H9 (cell line): ENCODE results near the gene FRAT1. TPM values are rescaled to one million over a fixed set of nuclear protein-coding genes. Genes with fewer than 3 reads are reported as not detected.
A peak's percentile ranks its signal among the peaks of the same experiment; 100 is the strongest.

Experiments used
- DNase-seq: peaks from one replicate; pipeline ENCODE4 v3.0.0-alpha.2; 2017
- H2AFZ ChIP-seq: one replicate; pipeline ENCODE4 v1.6.1; 2013; ENCODE audit warnings: mild to moderate bottlenecking, low read length, control low read depth, moderate library complexity
- H2AK5ac ChIP-seq: 2 replicates; pipeline ENCODE4 v1.6.1; 2013; ENCODE audit warnings: low read length, control low read depth, mixed read lengths; ENCODE audit not compliant: insufficient read length
- H2BK120ac ChIP-seq: one replicate; pipeline ENCODE4 v1.6.1; 2013; ENCODE audit warnings: low read depth, mild to moderate bottlenecking, low read length, control low read depth, inconsistent platforms; ENCODE audit not compliant: poor library complexity, severe bottlenecking
- H2BK12ac ChIP-seq: 2 replicates; pipeline ENCODE4 v1.6.1; 2013; ENCODE audit warnings: low read length, control low read depth, mixed read lengths, low read depth; ENCODE audit not compliant: insufficient read length
- H2BK15ac ChIP-seq: 2 replicates; pipeline ENCODE4 v1.6.1; 2013; ENCODE audit warnings: low read depth, low read length, control low read depth
- H2BK20ac ChIP-seq: one replicate; pipeline ENCODE4 v1.6.1; 2013; ENCODE audit warnings: low read depth, mild to moderate bottlenecking, low read length, control low read depth, inconsistent platforms; ENCODE audit not compliant: poor library complexity, severe bottlenecking
- H2BK5ac ChIP-seq: 2 replicates; pipeline ENCODE4 v1.6.1; 2013; ENCODE audit warnings: low read length, control low read depth, mixed read lengths; ENCODE audit not compliant: insufficient read length
- H3K14ac ChIP-seq: 2 replicates; pipeline ENCODE4 v1.6.1; 2013; ENCODE audit warnings: low read length, control low read depth; ENCODE audit not compliant: insufficient read depth
- H3K18ac ChIP-seq: 2 replicates; pipeline ENCODE4 v1.6.1; 2013; ENCODE audit warnings: low read depth, mild to moderate bottlenecking, mixed read lengths, low read length, control low read depth; ENCODE audit not compliant: insufficient read length
- H3K23ac ChIP-seq: 2 replicates; pipeline ENCODE4 v1.6.1; 2013; ENCODE audit warnings: low read length, control low read depth, mixed read lengths, low read depth; ENCODE audit not compliant: insufficient read length
- H3K23me2 ChIP-seq: 2 replicates; pipeline ENCODE4 v1.6.1; 2013; ENCODE audit warnings: low read depth, mild to moderate bottlenecking, mixed read lengths, low read length, control low read depth; ENCODE audit not compliant: insufficient read length, poor library complexity, severe bottlenecking
- H3K27ac ChIP-seq: 2 replicates; pipeline ENCODE4 v1.5.1; 2013; ENCODE audit warnings: low read length, control low read depth, mixed read lengths, low read depth; ENCODE audit not compliant: insufficient read length
- H3K27me3 ChIP-seq: 2 replicates; pipeline ENCODE4 v1.6.1; 2013; ENCODE audit warnings: low read length, control low read depth, inconsistent platforms; ENCODE audit not compliant: insufficient read depth
- H3K4ac ChIP-seq: 2 replicates; pipeline ENCODE4 v1.6.1; 2013; ENCODE audit warnings: low read depth, mild to moderate bottlenecking, control low read depth, inconsistent platforms, low read length, moderate library complexity
- H3K4me1 ChIP-seq: 2 replicates; pipeline ENCODE4 v1.6.1; 2013; ENCODE audit warnings: low read length, control low read depth, inconsistent platforms; ENCODE audit not compliant: insufficient read depth
- H3K4me2 ChIP-seq: 2 replicates; pipeline ENCODE4 v1.6.1; 2013; ENCODE audit warnings: low read length, control low read depth, mixed read lengths; ENCODE audit not compliant: insufficient read length, insufficient read depth
- H3K56ac ChIP-seq: 2 replicates; pipeline ENCODE4 v1.6.1; 2013; ENCODE audit warnings: low read depth, mild to moderate bottlenecking, mixed read lengths, low read length, control low read depth; ENCODE audit not compliant: insufficient read length
- H3K79me1 ChIP-seq: 2 replicates; pipeline ENCODE4 v1.6.1; 2013; ENCODE audit warnings: low read depth, mild to moderate bottlenecking, moderate library complexity, low read length, control low read depth, inconsistent platforms; ENCODE audit not compliant: insufficient read depth, poor library complexity, severe bottlenecking
- H3K79me2 ChIP-seq: 2 replicates; pipeline ENCODE4 v1.6.1; 2013; ENCODE audit warnings: low read length, control low read depth, inconsistent platforms; ENCODE audit not compliant: insufficient read depth
- H3K9ac ChIP-seq: 2 replicates; pipeline ENCODE4 v1.6.1; 2013; ENCODE audit warnings: low read length, control low read depth, mixed read lengths; ENCODE audit not compliant: insufficient read length; ENCODE audit errors: extremely low read depth
- H3K9me3 ChIP-seq: one replicate; pipeline ENCODE4 v1.6.1; 2013; ENCODE audit warnings: low read depth, low read length, inconsistent platforms; ENCODE audit not compliant: control insufficient read depth
- H3T11ph ChIP-seq: one replicate; pipeline ENCODE4 v1.6.1; 2013; ENCODE audit warnings: mild to moderate bottlenecking, low read length, control low read depth, inconsistent platforms
- H4K20me1 ChIP-seq: one replicate; pipeline ENCODE4 v1.6.1; 2013; ENCODE audit not compliant: control insufficient read depth, insufficient read length, insufficient read depth
- H4K5ac ChIP-seq: 2 replicates; pipeline ENCODE4 v1.6.1; 2013; ENCODE audit warnings: low read depth, mild to moderate bottlenecking, mixed read lengths, low read length, control low read depth; ENCODE audit not compliant: insufficient read length
- H4K8ac ChIP-seq: replicated peaks from 2 replicates; pipeline ENCODE4 v1.6.1; 2013; ENCODE audit warnings: low read length, control low read depth, mixed read lengths, low read depth; ENCODE audit not compliant: insufficient read length
- H4K91ac ChIP-seq: 2 replicates; pipeline ENCODE4 v1.6.1; 2013; ENCODE audit warnings: low read depth, mild to moderate bottlenecking, moderate library complexity, mixed read lengths, low read length, control low read depth; ENCODE audit not compliant: insufficient read length
- H3K27ac Mint-ChIP-seq, 3 experiments: 2 replicates in 2 of 3; 3 replicates in 1 of 3; pipeline ENCODE4 v1.8.0; 2020 to 2021; ENCODE audit warnings: mixed read lengths in 3 of 3, mild to moderate bottlenecking in 1 of 3, moderate library complexity in 1 of 3
- H3K27me3 Mint-ChIP-seq: 2 replicates; pipeline ENCODE4 v1.8.0; 2021; ENCODE audit warnings: low read depth, mild to moderate bottlenecking, moderate library complexity, mixed read lengths
- H3K36me3 Mint-ChIP-seq, 3 experiments: 2 replicates in 2 of 3; 3 replicates in 1 of 3; pipeline ENCODE4 v1.8.0; 2020 to 2021; ENCODE audit warnings: low read depth in 3 of 3, mixed read lengths in 3 of 3; ENCODE audit not compliant: insufficient read depth in 1 of 3
- H3K4me1 Mint-ChIP-seq, 2 experiments: 2 replicates each; pipeline ENCODE4 v1.8.0; 2020; ENCODE audit warnings: mixed read lengths in 2 of 2
- H3K4me3 Mint-ChIP-seq, 2 experiments: 2 replicates in 1 of 2; 3 replicates in 1 of 2; pipeline ENCODE4 v1.8.0; 2020 to 2021; ENCODE audit warnings: mild to moderate bottlenecking in 2 of 2, mixed read lengths in 2 of 2, moderate library complexity in 1 of 2
- H3K9me3 Mint-ChIP-seq, 2 experiments: 2 replicates in 1 of 2; 3 replicates in 1 of 2; pipeline ENCODE4 v1.8.0; 2020; ENCODE audit warnings: mild to moderate bottlenecking in 2 of 2, mixed read lengths in 2 of 2, moderate library complexity in 1 of 2
- WGBS: extraction: QIAGEN DNeasy Blood & Tissue Kit; methylation state at CpG from one replicate; pipeline ENCODE4 v1.1.7; 2013; ENCODE audit warnings: missing lambda C conversion rate, low lambda C conversion rate, mixed read lengths; ENCODE audit not compliant: insufficient read length; ENCODE audit errors: extremely low coverage; 5-methylcytosine and 5-hydroxymethylcytosine counted together
- total RNA-seq: library from RNA; stranded (reverse); gene quantifications from 2 replicates; pipeline ENCODE4 v1.2.1, GENCODE V29; 2021
- TF ChIP-seq, protein P1 (sequence below): fragments of 200-600 bp; sonication (generic); conservative IDR thresholded peaks from 3 replicates; pipeline ENCODE4 v1.8.0; 2021; ENCODE audit warnings: antibody characterized with exemption, mild to moderate bottlenecking

Gene FRAT1
- total RNA-seq, 1 experiment from 2014 or later: 7.3 TPM

- no peak overlapping the region for H4K8ac ChIP-seq
- H2BK120ac ChIP-seq: no peak overlapping the region
- H3K4me3 Mint-ChIP-seq: peak overlapping the region; percentile 72 to 85; a peak in 4 of 5 replicates
- H3K4me1 ChIP-seq: peaks cover 3% of the 10 kb centered on the region; the same call in 1 of the 2 replicates
- H3K36me3 Mint-ChIP-seq: 0 out of 7 replicates have a peak, but pooled peaks cover 0 to 5% (median 0%) of the 10 kb centered on the region in 3 experiments
- H3K23me2 ChIP-seq: peaks cover 23% of the 10 kb centered on the region
- H3K27ac ChIP-seq: no peak overlapping the region
- H2BK15ac ChIP-seq: no peak overlapping the region
- no peak overlapping the region for H4K91ac ChIP-seq
- no peaks in the 10 kb centered on the region for H3K79me2 ChIP-seq
- H3K23ac ChIP-seq: no peak overlapping the region
- peak; percentile 41 for DNase-seq
- H2BK12ac ChIP-seq: no peak overlapping the region
- H3K9me3 Mint-ChIP-seq: no peaks in the 10 kb centered on the region; a peak in 1 of 5 replicates
- no peaks in the 10 kb centered on the region for H3K9me3 ChIP-seq
- peaks cover 33% of the 10 kb centered on the region for H3K27me3 Mint-ChIP-seq
- H3K56ac ChIP-seq: no peak overlapping the region
- H3K14ac ChIP-seq: no peak overlapping the region
- no peak overlapping the region for H4K5ac ChIP-seq
- H3K18ac ChIP-seq: no peak overlapping the region
- H2BK5ac ChIP-seq: no peak overlapping the region
- H3T11ph ChIP-seq: no peak overlapping the region
- H3K79me1 ChIP-seq: no peaks in the 10 kb centered on the region
- no peak overlapping the region for H2AFZ ChIP-seq
- H3K4ac ChIP-seq: no peak overlapping the region
- peaks cover 41 to 44% of the 10 kb centered on the region in 2 experiments for H3K4me1 Mint-ChIP-seq
- no peak overlapping the region for H2AK5ac ChIP-seq
- peaks cover 9% of the 10 kb centered on the region; the same call in 1 of the 2 replicates for H3K27me3 ChIP-seq
- H3K27ac Mint-ChIP-seq: peak overlapping the region in 1 of 3 experiments; percentile 7; a peak in 2 of 7 replicates
- peak overlapping the region; percentile 72 for H3K4me2 ChIP-seq
- H3K9ac ChIP-seq: no peak overlapping the region
- H4K20me1 ChIP-seq: no peaks in the 10 kb centered on the region
- H2BK20ac ChIP-seq: no peak overlapping the region
- no CpG with 5 or more reads among the region's 3 CpGs for WGBS
- TF ChIP-seq, protein P1, sequence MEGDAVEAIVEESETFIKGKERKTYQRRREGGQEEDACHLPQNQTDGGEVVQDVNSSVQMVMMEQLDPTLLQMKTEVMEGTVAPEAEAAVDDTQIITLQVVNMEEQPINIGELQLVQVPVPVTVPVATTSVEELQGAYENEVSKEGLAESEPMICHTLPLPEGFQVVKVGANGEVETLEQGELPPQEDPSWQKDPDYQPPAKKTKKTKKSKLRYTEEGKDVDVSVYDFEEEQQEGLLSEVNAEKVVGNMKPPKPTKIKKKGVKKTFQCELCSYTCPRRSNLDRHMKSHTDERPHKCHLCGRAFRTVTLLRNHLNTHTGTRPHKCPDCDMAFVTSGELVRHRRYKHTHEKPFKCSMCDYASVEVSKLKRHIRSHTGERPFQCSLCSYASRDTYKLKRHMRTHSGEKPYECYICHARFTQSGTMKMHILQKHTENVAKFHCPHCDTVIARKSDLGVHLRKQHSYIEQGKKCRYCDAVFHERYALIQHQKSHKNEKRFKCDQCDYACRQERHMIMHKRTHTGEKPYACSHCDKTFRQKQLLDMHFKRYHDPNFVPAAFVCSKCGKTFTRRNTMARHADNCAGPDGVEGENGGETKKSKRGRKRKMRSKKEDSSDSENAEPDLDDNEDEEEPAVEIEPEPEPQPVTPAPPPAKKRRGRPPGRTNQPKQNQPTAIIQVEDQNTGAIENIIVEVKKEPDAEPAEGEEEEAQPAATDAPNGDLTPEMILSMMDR: no peak
Measured at GRCh38 chr10:97321804-97322190, 2.7 kb downstream of the FRAT1 start.
